ENCODE results near the gene APCDD1. TPM values are rescaled to one million over a fixed set of nuclear protein-coding genes. Genes with fewer than 3 reads are reported as not detected.

Gene APCDD1
- polyA plus RNA-seq, 1 experiment: 0.01 TPM

DNA sequence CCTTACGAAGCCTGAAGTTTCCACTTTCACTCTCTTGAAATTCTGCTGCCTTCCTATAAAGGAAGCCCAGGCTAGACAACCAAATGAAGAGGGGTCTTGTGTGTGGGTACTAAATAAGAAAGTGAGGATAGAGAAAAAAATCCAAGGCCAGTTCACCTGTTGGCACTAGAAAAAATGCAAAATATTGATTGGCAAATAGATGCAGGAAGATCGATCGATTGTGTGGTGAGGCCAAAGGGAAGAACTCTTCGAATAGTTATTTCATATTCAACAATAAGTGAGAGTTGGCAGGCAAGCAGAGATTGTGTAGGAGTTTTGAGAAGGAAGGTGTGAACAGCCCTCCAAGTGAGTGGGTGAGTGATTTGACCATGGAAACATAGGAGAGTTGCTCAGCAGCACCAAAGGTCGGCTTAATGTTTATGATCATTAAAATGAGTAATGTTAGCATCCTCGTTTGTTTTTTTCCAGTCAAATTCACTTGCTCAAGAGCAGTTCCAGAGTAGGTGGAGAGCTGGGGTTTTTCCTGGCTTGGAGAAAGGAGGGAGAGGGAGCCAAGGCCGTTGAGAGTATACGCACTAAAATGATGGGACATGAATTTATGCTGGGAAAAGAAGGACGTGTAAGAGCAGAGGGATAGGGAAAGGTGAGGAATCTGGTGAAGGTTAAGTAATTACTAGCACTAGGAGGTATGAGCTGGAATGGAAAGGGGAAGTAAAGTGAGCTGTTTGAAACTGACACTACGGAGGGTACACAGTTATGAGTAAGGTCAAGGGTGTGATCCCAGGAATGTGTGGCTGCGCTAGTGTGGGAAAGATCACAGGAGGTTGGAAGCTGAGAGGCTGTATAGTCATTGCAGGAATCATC is 70.3 kb downstream of the APCDD1 start:
- Histone ChIP-seq H3K27ac (ENCODE audit: low read depth, low read length) (no peak overlapping the region), H3K27me3 (ENCODE audit: control insufficient read depth, insufficient read depth, low read length) (peaks cover 10% of the 10 kb centered on the region), H3K9me3 (ENCODE audit: control insufficient read depth, insufficient read depth, low read length) (no peaks in the 10 kb centered on the region), H3K4me3 (ENCODE audit: low read depth, low read length) (no peak overlapping the region)
- DNase-seq (ENCODE audit: low read depth, low spot score): no peak
- POLR2A ChIA-PET: no interaction called here
- CTCF ChIA-PET: interaction anchor here (1.9 kb wide), 1 partner anchor 553 kb away, joined by 8 read pairs; no protein-coding TSS in a partner anchor
- TF ChIP-seq, protein P1, sequence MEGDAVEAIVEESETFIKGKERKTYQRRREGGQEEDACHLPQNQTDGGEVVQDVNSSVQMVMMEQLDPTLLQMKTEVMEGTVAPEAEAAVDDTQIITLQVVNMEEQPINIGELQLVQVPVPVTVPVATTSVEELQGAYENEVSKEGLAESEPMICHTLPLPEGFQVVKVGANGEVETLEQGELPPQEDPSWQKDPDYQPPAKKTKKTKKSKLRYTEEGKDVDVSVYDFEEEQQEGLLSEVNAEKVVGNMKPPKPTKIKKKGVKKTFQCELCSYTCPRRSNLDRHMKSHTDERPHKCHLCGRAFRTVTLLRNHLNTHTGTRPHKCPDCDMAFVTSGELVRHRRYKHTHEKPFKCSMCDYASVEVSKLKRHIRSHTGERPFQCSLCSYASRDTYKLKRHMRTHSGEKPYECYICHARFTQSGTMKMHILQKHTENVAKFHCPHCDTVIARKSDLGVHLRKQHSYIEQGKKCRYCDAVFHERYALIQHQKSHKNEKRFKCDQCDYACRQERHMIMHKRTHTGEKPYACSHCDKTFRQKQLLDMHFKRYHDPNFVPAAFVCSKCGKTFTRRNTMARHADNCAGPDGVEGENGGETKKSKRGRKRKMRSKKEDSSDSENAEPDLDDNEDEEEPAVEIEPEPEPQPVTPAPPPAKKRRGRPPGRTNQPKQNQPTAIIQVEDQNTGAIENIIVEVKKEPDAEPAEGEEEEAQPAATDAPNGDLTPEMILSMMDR (IDR thresholded peaks at IDR 0.05; ENCODE audit: low read depth, low read length): no peak

DNA sequence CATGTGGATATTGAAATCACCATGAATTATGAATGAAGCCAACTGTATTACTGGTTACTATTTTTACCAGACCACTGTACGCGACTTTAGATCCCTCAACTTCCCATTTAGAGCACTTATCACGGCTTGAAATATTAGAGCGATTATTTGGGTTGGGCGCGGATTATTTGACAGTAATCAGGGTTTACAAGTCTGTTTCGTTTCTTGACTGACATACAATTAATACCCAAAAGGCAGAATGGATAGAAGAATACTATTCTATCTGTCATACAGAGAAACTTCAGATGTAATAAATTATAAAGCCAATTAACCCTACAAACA is 70.9 kb downstream of the APCDD1 start:
- Histone ChIP-seq H3K27ac (ENCODE audit: low read depth, low read length) (no peak overlapping the region), H3K9me3 (ENCODE audit: control insufficient read depth, insufficient read depth, low read length) (no peaks in the 10 kb centered on the region), H3K27me3 (ENCODE audit: control insufficient read depth, insufficient read depth, low read length) (peaks cover 10% of the 10 kb centered on the region), H3K4me3 (ENCODE audit: low read depth, low read length) (peak overlapping the region; percentile 66)
- DNase-seq (ENCODE audit: low read depth, low spot score): no peak
- POLR2A ChIA-PET: interaction anchor here (0.6 to 0.8 kb wide), 2 partner anchors 156 to 385 kb away, joined by 3 read pairs; no protein-coding TSS in a partner anchor
- TF ChIP-seq, protein P1 (IDR thresholded peaks at IDR 0.05; ENCODE audit: low read depth, low read length): no peak
- CTCF ChIA-PET: interaction anchor here (1.3 to 1.9 kb wide), 2 partner anchors 9 to 554 kb away, joined by 3 to 8 read pairs; no protein-coding TSS in a partner anchor

DNA sequence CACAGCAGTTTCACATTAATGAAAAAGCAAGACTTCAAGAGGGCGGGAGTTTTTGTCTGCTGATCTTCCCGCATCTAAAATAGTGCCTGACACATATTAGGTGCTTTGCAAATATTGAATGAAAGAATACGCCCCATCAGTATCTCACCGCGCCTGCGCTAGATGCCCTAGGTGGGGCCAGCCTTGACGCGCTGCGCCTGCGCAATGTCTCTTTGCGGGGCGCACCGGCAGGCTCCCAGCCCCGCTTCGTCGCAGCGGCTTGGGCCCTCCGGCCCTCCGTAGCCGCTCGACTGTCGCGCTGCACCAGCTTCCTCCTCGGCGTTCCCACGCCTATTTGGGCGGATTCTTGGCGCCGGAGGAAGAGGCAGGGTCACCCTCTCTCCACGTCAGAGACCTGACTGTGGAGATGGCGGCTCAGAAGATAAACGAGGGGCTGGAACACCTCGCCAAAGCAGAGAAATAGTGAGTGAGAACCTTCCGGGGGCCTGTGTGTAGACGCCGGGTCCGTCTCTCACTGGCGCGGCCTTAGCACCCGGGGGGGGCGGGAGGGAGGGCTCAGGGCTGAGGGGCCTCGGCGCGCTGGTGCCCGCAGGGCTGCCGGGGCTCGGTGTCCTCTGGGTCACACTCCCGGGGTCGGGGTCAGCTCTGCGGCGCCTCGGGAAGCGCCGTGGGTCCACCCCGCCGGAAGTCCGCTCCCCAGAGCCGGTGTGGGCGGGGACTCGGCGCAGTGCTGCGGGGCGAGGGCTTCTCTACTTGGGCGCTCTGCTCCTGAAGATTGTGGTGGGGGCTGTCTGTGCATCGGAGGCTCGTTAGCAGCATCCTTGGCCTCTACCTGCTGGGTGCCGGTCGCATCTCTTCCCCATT is 71.5 kb downstream of the APCDD1 start, which contains the start of gene NAPG:
TSS of gene NAPG (plus strand) at position 331 of the 864 bp plus-strand sequence. CDS start at position 407, 76 bp downstream.
- TF ChIP-seq, protein P1 (IDR thresholded peaks at IDR 0.05; ENCODE audit: low read depth, low read length): no peak
- Histone ChIP-seq H3K27ac (ENCODE audit: low read depth, low read length) (peak within 1 kb of the TSS; percentile 84), H3K4me3 (ENCODE audit: low read depth, low read length) (peak within 1 kb of the TSS; percentile 66), H3K27me3 (ENCODE audit: control insufficient read depth, insufficient read depth, low read length) (peaks cover 10% of the 10 kb centered on the region), H3K9me3 (ENCODE audit: control insufficient read depth, insufficient read depth, low read length) (no peaks in the 10 kb centered on the region)
- POLR2A ChIA-PET: interaction anchor here (0.6 to 0.8 kb wide), 2 partner anchors 157 to 386 kb away, joined by 3 read pairs; no protein-coding TSS in a partner anchor
- peak; percentile 82 for DNase-seq (ENCODE audit: low read depth, low spot score)
- CTCF ChIA-PET: interaction anchor here (1.3 to 1.9 kb wide), 2 partner anchors 9 to 554 kb away, joined by 3 to 8 read pairs; no protein-coding TSS in a partner anchor

DNA sequence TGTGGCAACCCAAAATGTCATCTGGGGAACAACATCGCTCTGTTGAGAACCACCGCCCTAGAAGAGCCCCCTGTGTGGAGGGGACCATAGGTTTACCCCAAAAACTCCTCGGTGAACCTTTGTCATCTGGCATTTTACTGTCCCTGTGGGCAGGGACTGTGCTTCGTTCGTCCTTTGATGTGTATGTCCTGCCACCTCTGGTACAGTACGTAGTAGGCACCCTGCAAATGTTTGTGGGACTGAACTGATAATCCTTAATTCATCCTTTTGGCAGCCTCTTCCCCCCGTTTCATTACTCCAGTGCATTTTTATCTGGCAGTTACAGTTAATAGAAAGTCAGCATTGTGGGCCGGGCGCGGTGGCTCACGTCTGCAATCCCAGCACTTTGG is 72.1 kb downstream of the APCDD1 start:
- Histone ChIP-seq H3K27ac (ENCODE audit: low read depth, low read length) (no peak overlapping the region), H3K4me3 (ENCODE audit: low read depth, low read length) (peak overlapping the region; percentile 66), H3K9me3 (ENCODE audit: control insufficient read depth, insufficient read depth, low read length) (no peaks in the 10 kb centered on the region), H3K27me3 (ENCODE audit: control insufficient read depth, insufficient read depth, low read length) (peaks cover 9% of the 10 kb centered on the region)
- POLR2A ChIA-PET: no interaction called here
- TF ChIP-seq, protein P1 (IDR thresholded peaks at IDR 0.05; ENCODE audit: low read depth, low read length): no peak
- no peak for DNase-seq (ENCODE audit: low read depth, low spot score)
- CTCF ChIA-PET: interaction anchor here (1.3 to 3.0 kb wide), 3 partner anchors 8 to 555 kb away, joined by 3 to 12 read pairs (median 8); no protein-coding TSS in a partner anchor

Measured in AG04450 (cell line).